HL-60 (cell line): ENCODE measurements around the gene PRAC1.

ENCODE experiments used
- CTCF ChIP-seq: IDR thresholded peaks from one replicate; pipeline ENCODE4 v1.5.1; 2011; ENCODE audit warnings: low read length, control low read depth, inconsistent platforms; ENCODE audit not compliant: insufficient read depth
- GABPA ChIP-seq: IDR thresholded peaks from 2 replicates; pipeline ENCODE4 v1.6.1; 2012; ENCODE audit warnings: low read depth
- POLR2AphosphoS5 ChIP-seq: IDR thresholded peaks from 2 replicates; pipeline ENCODE4 v1.6.1; 2012; ENCODE audit warnings: low read depth
- SPI1 ChIP-seq: IDR thresholded peaks from 2 replicates; pipeline ENCODE4 v1.6.1; 2012; ENCODE audit warnings: low read depth, mild to moderate bottlenecking, borderline replicate concordance
- TF ChIP-seq, protein P1 (sequence below): IDR thresholded peaks from 2 replicates; pipeline ENCODE4 v1.6.1; 2012; ENCODE audit warnings: low read depth; ENCODE audit not compliant: insufficient replicate concordance

GRCh38 chr17:48740537-48740936 lies 18.2 kb upstream of the PRAC1 start:
- no peak for TF ChIP-seq CTCF
- TF ChIP-seq POLR2AphosphoS5 = no peak
- TF ChIP-seq GABPA = no peak
- TF ChIP-seq, protein P1, sequence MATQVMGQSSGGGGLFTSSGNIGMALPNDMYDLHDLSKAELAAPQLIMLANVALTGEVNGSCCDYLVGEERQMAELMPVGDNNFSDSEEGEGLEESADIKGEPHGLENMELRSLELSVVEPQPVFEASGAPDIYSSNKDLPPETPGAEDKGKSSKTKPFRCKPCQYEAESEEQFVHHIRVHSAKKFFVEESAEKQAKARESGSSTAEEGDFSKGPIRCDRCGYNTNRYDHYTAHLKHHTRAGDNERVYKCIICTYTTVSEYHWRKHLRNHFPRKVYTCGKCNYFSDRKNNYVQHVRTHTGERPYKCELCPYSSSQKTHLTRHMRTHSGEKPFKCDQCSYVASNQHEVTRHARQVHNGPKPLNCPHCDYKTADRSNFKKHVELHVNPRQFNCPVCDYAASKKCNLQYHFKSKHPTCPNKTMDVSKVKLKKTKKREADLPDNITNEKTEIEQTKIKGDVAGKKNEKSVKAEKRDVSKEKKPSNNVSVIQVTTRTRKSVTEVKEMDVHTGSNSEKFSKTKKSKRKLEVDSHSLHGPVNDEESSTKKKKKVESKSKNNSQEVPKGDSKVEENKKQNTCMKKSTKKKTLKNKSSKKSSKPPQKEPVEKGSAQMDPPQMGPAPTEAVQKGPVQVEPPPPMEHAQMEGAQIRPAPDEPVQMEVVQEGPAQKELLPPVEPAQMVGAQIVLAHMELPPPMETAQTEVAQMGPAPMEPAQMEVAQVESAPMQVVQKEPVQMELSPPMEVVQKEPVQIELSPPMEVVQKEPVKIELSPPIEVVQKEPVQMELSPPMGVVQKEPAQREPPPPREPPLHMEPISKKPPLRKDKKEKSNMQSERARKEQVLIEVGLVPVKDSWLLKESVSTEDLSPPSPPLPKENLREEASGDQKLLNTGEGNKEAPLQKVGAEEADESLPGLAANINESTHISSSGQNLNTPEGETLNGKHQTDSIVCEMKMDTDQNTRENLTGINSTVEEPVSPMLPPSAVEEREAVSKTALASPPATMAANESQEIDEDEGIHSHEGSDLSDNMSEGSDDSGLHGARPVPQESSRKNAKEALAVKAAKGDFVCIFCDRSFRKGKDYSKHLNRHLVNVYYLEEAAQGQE = no peak
- TF ChIP-seq SPI1 = no peak
